Neural cell (in vitro differentiated cells): ENCODE results near the gene C5.

Experiments used
- CTCF ChIP-seq: fragments of 450-650 bp; IDR thresholded peaks from 2 replicates; pipeline ENCODE4 v1.5.1; 2014; ENCODE audit warnings: antibody characterized with exemption, mild to moderate bottlenecking, moderate library complexity; ENCODE audit not compliant: poor library complexity, severe bottlenecking
- EZH2 ChIP-seq: fragments of 200-600, 300-800 bp; shearing (Covaris generic), sonication (generic); IDR thresholded peaks from 2 replicates; pipeline ENCODE4 v1.6.1; 2014; ENCODE audit warnings: antibody characterized with exemption, low read length, borderline replicate concordance, mild to moderate bottlenecking; ENCODE audit not compliant: insufficient read depth, poor library complexity, severe bottlenecking
- MXI1 ChIP-seq: fragments of 450-650 bp; conservative IDR thresholded peaks from 2 replicates; pipeline ENCODE4 v1.6.1; 2014; ENCODE audit warnings: antibody characterized with exemption, mild to moderate bottlenecking; ENCODE audit not compliant: poor library complexity, severe bottlenecking
- RAD21 ChIP-seq: fragments of 450-650 bp; conservative IDR thresholded peaks from 2 replicates; pipeline ENCODE4 v1.6.1; 2014; ENCODE audit warnings: antibody characterized with exemption, mild to moderate bottlenecking, moderate library complexity
- REST ChIP-seq: IDR thresholded peaks from 2 replicates; pipeline ENCODE4 v1.6.1; 2012; ENCODE audit warnings: borderline replicate concordance
- SMC3 ChIP-seq: fragments of 450-650 bp; conservative IDR thresholded peaks from 2 replicates; pipeline ENCODE4 v1.6.1; 2014; ENCODE audit warnings: antibody characterized with exemption, mild to moderate bottlenecking, moderate library complexity; ENCODE audit not compliant: poor library complexity
- TAF1 ChIP-seq: IDR thresholded peaks from 2 replicates; pipeline ENCODE4 v1.6.1; 2012; ENCODE audit warnings: low read depth

DNA sequence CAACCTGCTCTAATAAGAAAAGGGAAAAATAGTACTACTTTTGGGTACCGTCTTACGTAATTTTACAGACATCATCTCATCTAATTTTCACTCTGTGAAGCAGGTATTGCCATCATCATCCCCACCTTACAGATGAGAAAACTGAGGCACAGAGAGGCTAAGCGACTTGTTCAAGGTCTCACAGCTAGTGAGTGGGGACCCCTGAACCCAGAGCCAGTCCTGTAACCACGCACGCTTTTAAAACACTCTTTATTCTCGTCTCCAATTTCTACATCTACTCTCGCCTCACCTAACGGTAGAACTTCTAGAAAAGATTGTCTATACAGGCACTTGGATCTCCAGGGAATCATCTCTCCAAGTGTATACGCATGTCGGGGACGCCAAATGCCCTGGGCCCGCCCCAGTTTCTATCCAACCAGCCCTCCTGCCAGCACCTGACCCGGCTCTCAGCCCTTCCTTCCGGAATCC is 122.0 kb downstream of the C5 start:
- TF ChIP-seq MXI1 (no peak), EZH2 (no peak), CTCF (no peak), TAF1 (no peak), RAD21 (no peak), SMC3 (no peak), REST (no peak)
